GM10248 (cell line): ENCODE results near the gene CTNNBL1.
"Not testable (repeated sequence)": the region's sequence is repeated elsewhere in the genome, so short reads cannot be mapped to it uniquely, and the experiment has no call there.

Source experiments
- CTCF ChIA-PET: fragments of 300-600 bp; sonication (Branson Sonifier 250); formaldehyde crosslinking; extraction: SDS; loops from one replicate; lab custom pipeline; 2021; ENCODE audit warnings: antibody characterized with exemption; lab: Yijun Ruan, JAX
- POLR2A ChIA-PET: fragments of 350-650 bp; sonication (Branson Sonifier 250); formaldehyde crosslinking; extraction: SDS; loops from one replicate; lab custom pipeline; 2020; ENCODE audit warnings: antibody characterized with exemption; lab: Yijun Ruan, JAX
- DNase-seq: peaks from one replicate; pipeline ENCODE4 v3.0.0; 2012; ENCODE audit errors: extremely low spot score
- TF ChIP-seq, protein P1 (sequence below): IDR thresholded peaks from 2 replicates; pipeline ENCODE4 v1.5.1; 2012; ENCODE audit warnings: mild to moderate bottlenecking, low read depth; ENCODE audit errors: extremely low read depth, missing control alignments, control extremely low read depth

The CTNNBL1 gene

GRCh38 chr20:37697314-37697713 is 3.5 kb downstream of the CTNNBL1 start:
- CTCF ChIA-PET: interaction anchor here (0.9 to 1.3 kb wide), 2 partner anchors 10 to 51 kb away, joined by 3 read pairs; no protein-coding TSS in a partner anchor
- TF ChIP-seq, protein P1, sequence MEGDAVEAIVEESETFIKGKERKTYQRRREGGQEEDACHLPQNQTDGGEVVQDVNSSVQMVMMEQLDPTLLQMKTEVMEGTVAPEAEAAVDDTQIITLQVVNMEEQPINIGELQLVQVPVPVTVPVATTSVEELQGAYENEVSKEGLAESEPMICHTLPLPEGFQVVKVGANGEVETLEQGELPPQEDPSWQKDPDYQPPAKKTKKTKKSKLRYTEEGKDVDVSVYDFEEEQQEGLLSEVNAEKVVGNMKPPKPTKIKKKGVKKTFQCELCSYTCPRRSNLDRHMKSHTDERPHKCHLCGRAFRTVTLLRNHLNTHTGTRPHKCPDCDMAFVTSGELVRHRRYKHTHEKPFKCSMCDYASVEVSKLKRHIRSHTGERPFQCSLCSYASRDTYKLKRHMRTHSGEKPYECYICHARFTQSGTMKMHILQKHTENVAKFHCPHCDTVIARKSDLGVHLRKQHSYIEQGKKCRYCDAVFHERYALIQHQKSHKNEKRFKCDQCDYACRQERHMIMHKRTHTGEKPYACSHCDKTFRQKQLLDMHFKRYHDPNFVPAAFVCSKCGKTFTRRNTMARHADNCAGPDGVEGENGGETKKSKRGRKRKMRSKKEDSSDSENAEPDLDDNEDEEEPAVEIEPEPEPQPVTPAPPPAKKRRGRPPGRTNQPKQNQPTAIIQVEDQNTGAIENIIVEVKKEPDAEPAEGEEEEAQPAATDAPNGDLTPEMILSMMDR: no peak
- POLR2A ChIA-PET: no interaction called here
- DNase-seq: peak; percentile 72

DNA sequence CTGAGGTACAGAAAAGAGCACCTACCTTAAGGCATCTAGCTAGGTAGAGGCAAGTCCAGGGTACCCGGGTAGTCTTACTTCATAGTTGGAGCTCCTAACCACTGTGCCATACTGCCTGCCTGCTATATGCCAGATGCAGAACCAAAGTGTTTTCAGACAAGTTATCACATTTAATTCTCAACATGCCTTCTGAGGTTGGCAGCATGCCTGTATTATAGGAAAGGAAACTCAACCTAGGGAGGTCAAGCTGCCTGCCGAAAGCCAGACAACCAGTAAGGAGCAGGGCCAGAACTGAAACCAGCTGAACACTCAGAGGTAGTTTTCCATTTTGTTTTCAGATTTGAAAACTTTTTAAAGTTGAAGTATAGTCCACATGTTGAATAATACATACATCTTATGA is 5.4 kb downstream of the CTNNBL1 start:
- CTCF ChIA-PET: interaction anchor here (0.7 kb wide), 1 partner anchor 8 kb away, joined by 3 read pairs; no protein-coding TSS in a partner anchor
- TF ChIP-seq, protein P1: no peak

GRCh38 chr20:37700301-37700700 is 6.5 kb downstream of the CTNNBL1 start:
- ChIA-PET POLR2A (no interaction called here), CTCF (no interaction called here)
- DNase-seq: no peak

More for the DNA sequence above, 5.4 kb downstream of the CTNNBL1 start:
- POLR2A ChIA-PET: no interaction called here
- no peak for DNase-seq

DNA sequence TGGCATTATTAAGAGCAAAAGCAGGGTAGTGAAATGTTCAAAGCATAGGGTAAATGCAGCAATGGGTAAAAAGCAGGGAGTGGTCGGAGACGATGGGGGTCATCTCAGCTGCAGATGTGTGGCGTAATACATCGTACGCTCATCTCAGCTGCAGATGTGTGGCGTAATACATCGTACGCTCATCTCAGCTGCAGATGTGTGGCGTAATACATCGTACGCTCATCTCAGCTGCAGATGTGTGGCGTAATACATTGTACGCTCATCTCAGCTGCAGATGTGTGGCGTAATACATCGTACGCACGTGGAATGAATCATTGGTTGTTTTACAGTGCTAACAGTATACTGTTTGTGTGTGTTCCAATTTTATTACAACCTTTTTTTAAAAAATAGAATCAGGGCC is 7.8 kb downstream of the CTNNBL1 start:
- CTCF ChIA-PET, POLR2A ChIA-PET, DNase-seq: not testable (repeated sequence)

More at GRCh38 chr20:37700301-37700700, 6.5 kb downstream of the CTNNBL1 start:
- TF ChIP-seq, protein P1: no peak

GRCh38 chr20:37702403-37703034 is 8.7 kb downstream of the CTNNBL1 start:
- ChIA-PET CTCF (no interaction called here), POLR2A (no interaction called here)
- no peak for DNase-seq
- TF ChIP-seq, protein P1: no peak

DNA sequence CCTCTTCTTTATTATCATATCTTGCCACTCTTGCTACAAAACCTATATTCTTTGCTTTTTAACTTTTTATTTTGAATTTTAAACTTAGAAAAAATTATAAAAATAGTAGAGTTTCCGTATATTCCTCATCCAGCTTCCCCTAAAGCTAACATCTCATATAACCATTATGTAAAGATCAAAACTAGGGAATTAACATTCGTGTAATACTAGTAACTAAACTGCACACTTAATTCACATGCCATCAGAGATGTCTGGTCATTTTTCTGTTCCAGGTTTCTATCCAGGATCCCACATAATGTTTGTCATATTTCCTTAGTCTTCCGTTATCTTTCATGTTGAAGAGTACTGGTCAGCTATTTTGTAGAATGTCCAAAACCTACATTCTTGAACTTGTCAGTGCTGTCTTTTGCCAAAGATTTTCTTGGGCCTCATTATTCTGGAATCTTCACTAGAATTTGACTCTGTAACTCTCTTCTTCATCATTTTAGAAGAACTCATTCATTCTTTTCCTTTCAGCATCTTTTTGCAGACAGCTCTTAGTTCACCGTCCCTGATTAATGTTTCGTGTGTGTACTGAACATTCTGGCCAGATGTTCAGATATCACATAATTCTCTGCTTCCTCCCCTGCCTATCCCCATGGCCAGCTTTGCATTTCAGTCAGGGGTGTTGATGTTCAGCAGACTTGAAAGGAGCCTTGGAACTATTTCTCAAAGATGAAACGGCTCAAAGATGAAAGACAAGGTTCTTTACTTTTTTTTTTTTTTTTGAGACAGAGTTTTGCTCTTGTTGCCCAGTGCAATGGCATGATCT is 9.4 kb downstream of the CTNNBL1 start:
- TF ChIP-seq, protein P1: no peak
- POLR2A ChIA-PET: interaction anchor here (0.7 kb wide), 1 partner anchor 8 kb away, joined by 4 read pairs; no protein-coding TSS in a partner anchor
- no peak for DNase-seq
- CTCF ChIA-PET: no interaction called here
